ENCODE results near the gene EBI3.

The EBI3 gene

DNA sequence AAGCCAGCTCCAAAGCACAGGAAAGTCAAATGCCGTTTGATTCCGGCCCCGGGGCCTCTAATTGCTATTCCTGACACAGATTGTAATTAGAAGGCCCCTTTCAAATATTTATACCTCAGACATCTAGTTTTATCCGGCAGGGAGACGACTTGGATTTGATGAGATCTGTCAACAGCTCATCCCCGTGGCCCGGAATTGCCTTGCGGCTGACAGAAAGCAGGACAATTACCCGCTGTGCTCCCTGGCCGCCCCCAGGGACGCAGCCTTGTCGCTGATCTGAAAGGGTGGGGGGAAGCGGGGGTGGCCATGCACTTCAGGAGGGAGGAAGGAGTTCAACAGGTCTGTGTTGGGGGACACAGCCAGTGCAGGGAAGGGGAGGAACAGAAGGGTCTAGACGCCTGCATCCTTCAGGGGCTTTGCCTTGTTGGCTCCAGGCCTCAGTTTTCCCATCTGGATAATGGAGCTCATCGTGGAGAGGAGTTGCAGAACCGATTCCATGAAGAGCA lies 47.9 kb downstream of the EBI3 start:
- H3K4me1 ChIP-seq (ENCODE audit: insufficient read depth, insufficient read length) = peaks cover 9% of the 10 kb centered on the region
- DNase-seq (ENCODE audit: low read depth, low spot score) = no peak
- H3K27me3 ChIP-seq (ENCODE audit: insufficient read depth, insufficient read length) = peaks cover 38% of the 10 kb centered on the region
- no peak overlapping the region for H3K4me3 ChIP-seq (ENCODE audit: insufficient read length, low read depth)
- H3K9me3 ChIP-seq (ENCODE audit: insufficient read depth, low read length) = no peaks in the 10 kb centered on the region
- H3K9ac ChIP-seq (ENCODE audit: insufficient read length, low read depth) = peak overlapping the region; percentile 32
- H3K36me3 ChIP-seq (ENCODE audit: insufficient read depth, insufficient read length, low read length) = peaks cover 5% of the 10 kb centered on the region
- TF ChIP-seq SUZ12 (IDR thresholded peaks at IDR 0.05; ENCODE audit: extremely low read depth, insufficient read depth, insufficient read length) (no peak), ZNF274 (IDR thresholded peaks at IDR 0.05; ENCODE audit: low read depth, low read length) (no peak), YY1 (IDR thresholded peaks at IDR 0.05; ENCODE audit: insufficient read depth, insufficient read length) (no peak)

DNA sequence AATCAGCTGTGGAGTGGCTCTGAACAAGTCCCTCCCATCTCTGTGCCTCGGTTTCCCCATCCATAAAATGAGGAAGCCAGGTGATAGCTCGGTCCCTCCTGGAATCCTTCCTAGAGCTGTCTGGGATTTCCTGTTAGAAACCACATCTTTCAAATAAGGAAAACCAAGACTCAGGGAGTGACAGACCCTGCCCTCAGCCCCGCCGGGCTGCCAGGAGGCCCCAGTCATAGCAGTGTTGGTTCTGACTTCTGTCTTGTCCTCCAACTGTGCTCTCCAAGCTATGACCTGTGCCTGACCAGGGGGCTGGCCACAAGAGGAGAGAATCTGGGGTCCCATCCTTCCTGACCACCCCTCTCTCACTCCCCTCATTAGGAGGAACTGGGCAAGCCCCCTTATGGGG lies 48.7 kb downstream of the EBI3 start:
- Histone ChIP-seq H3K9ac (ENCODE audit: insufficient read length, low read depth) (peak overlapping the region; percentile 61), H3K9me3 (ENCODE audit: insufficient read depth, low read length) (no peaks in the 10 kb centered on the region), H3K4me3 (ENCODE audit: insufficient read length, low read depth) (peak overlapping the region; percentile 1), H3K4me1 (ENCODE audit: insufficient read depth, insufficient read length) (peaks cover 9% of the 10 kb centered on the region), H3K36me3 (ENCODE audit: insufficient read depth, insufficient read length, low read length) (peaks cover 5% of the 10 kb centered on the region), H3K27me3 (ENCODE audit: insufficient read depth, insufficient read length) (peaks cover 41% of the 10 kb centered on the region)
- DNase-seq (ENCODE audit: low read depth, low spot score) = no peak
- no peak for TF ChIP-seq ZNF274 (IDR thresholded peaks at IDR 0.05; ENCODE audit: low read depth, low read length)
- TF ChIP-seq YY1 (IDR thresholded peaks at IDR 0.05; ENCODE audit: insufficient read depth, insufficient read length) = no peak
- no peak for TF ChIP-seq SUZ12 (IDR thresholded peaks at IDR 0.05; ENCODE audit: extremely low read depth, insufficient read depth, insufficient read length)

DNA sequence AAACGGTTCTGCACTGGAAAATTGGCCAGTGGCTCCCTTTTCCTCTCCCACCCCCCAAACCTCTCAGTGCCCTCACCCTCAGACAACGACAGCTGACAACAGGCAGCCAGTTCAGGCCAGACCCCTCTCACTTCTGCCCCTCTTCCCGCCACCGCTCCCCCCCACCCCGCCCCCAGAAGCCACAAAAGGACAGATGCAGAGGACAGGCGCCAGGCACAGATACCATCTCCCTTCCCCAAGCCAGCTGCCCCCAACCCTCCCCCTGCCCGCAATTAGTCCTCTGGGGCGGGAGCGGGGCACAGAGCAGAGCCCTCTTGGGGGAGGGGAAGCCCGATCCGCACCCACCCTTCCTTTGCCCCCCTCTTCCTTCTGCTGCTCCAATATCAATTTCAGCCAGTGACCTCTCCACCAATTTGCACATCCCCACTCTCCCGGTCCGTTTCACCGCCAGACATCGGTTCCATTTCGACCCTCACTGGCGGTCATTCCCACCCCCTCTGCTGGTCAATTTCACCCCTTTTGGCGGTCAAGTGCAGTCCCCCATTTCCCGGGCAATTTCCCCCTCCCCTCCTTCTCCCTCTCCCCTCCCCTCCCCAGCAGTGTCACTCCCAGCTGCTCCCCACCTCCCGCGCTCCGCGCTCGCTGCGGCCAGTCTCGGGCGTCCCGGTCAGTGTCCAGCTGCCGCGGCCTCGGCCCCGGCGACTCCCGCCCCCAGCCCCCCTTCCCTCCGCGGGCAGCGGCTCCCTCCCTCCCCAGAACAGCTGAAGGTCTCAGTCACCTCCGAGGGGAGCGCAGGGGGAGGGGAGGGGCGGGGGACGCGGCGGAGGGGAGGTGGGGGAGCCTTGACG lies 49.3 kb downstream of the EBI3 start, which contains the start of gene SHD:
Gene SHD (plus strand): TSS at position 848 of the 848 bp plus-strand sequence. CDS start 798 bp downstream, outside the sequence.
- no peaks in the 10 kb centered on the region for H3K9me3 ChIP-seq (ENCODE audit: insufficient read depth, low read length)
- H3K4me1 ChIP-seq (ENCODE audit: insufficient read depth, insufficient read length) = peaks cover 9% of the 10 kb centered on the region
- peak within 1 kb of the TSS; percentile 56 for H3K4me3 ChIP-seq (ENCODE audit: insufficient read length, low read depth)
- DNase-seq (ENCODE audit: low read depth, low spot score) = no peak
- H3K27me3 ChIP-seq (ENCODE audit: insufficient read depth, insufficient read length) = peaks cover 42% of the 10 kb centered on the region
- peak within 1 kb of the TSS; percentile 67 for H3K9ac ChIP-seq (ENCODE audit: insufficient read length, low read depth)
- TF ChIP-seq YY1 (IDR thresholded peaks at IDR 0.05; ENCODE audit: insufficient read depth, insufficient read length) (no peak), SUZ12 (IDR thresholded peaks at IDR 0.05; ENCODE audit: extremely low read depth, insufficient read depth, insufficient read length) (no peak), ZNF274 (IDR thresholded peaks at IDR 0.05; ENCODE audit: low read depth, low read length) (no peak)
- peaks cover 2% of the 10 kb centered on the region for H3K36me3 ChIP-seq (ENCODE audit: insufficient read depth, insufficient read length, low read length)

DNA sequence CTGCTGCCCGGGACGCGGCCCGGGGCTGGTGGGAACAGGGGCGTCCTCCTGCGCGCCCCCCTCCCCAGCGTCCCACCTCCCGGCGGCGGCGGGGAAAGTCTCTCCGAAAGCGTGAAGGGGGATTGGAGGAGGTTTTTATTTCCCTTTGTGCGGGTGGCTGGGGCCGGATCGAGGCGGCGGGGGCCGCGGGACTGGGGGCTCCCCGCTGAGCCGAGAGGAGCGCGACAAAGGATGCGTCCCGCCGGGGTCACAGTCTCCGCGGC lies 49.9 kb downstream of the EBI3 start:
- DNase-seq (ENCODE audit: low read depth, low spot score) = no peak
- H3K27me3 ChIP-seq (ENCODE audit: insufficient read depth, insufficient read length) = peaks cover 42% of the 10 kb centered on the region
- H3K9ac ChIP-seq (ENCODE audit: insufficient read length, low read depth) = peak overlapping the region; percentile 32
- H3K9me3 ChIP-seq (ENCODE audit: insufficient read depth, low read length) = no peaks in the 10 kb centered on the region
- H3K4me1 ChIP-seq (ENCODE audit: insufficient read depth, insufficient read length) = peaks cover 9% of the 10 kb centered on the region
- TF ChIP-seq ZNF274 (IDR thresholded peaks at IDR 0.05; ENCODE audit: low read depth, low read length) = no peak
- TF ChIP-seq YY1 (IDR thresholded peaks at IDR 0.05; ENCODE audit: insufficient read depth, insufficient read length) = no peak
- no peak for TF ChIP-seq SUZ12 (IDR thresholded peaks at IDR 0.05; ENCODE audit: extremely low read depth, insufficient read depth, insufficient read length)
- H3K4me3 ChIP-seq (ENCODE audit: insufficient read length, low read depth) = peak overlapping the region; percentile 56
- no peaks in the 10 kb centered on the region for H3K36me3 ChIP-seq (ENCODE audit: insufficient read depth, insufficient read length, low read length)

DNA sequence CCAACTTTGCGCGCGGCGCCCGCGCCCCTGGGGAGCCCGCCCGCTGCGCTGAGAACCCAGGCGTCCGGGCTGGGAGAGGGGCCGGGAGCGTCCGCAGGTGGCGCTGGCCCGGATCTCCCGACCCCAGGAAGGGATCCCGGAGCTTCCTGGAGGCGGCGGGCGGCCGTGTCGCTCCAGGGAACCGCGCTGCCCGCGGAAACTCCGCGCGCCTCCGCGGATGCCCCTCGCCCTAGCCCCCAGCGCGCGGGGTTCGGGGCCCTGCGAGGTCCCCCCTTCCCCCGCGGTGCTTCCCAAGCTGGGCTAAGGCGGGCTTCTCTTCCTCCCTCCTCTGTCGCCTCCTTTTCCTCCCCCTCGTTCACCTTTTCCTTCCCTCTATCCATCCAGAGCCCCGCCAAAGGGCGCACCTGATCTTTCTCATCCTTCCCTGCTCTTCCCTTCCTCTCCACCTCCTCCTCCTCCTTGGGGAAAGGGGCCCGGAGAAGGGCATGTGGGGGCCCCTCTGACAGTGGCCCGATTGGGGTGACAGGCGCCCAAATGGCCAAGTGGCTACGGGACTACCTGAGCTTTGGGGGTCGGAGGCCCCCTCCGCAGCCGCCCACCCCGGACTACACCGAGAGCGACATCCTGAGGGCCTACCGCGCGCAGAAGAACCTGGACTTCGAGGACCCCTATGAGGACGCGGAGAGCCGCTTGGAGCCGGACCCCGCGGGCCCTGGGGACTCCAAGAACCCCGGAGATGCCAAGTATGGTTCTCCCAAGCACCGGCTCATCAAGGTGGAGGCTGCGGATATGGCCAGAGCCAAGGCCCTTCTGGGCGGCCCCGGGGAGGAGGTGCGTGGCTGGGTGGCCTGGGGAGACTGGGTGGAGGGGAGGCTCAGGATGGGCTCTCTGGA lies 50.5 kb downstream of the EBI3 start:
- TF ChIP-seq YY1 (IDR thresholded peaks at IDR 0.05; ENCODE audit: insufficient read depth, insufficient read length) (no peak), SUZ12 (IDR thresholded peaks at IDR 0.05; ENCODE audit: extremely low read depth, insufficient read depth, insufficient read length) (peak; percentile 59), ZNF274 (IDR thresholded peaks at IDR 0.05; ENCODE audit: low read depth, low read length) (no peak)
- Histone ChIP-seq H3K4me1 (ENCODE audit: insufficient read depth, insufficient read length) (peaks cover 9% of the 10 kb centered on the region), H3K4me3 (ENCODE audit: insufficient read length, low read depth) (peak overlapping the region; percentile 56), H3K9ac (ENCODE audit: insufficient read length, low read depth) (peak overlapping the region; percentile 67), H3K36me3 (ENCODE audit: insufficient read depth, insufficient read length, low read length) (no peaks in the 10 kb centered on the region), H3K9me3 (ENCODE audit: insufficient read depth, low read length) (no peaks in the 10 kb centered on the region), H3K27me3 (ENCODE audit: insufficient read depth, insufficient read length) (peaks cover 42% of the 10 kb centered on the region)
- DNase-seq (ENCODE audit: low read depth, low spot score) = no peak

DNA sequence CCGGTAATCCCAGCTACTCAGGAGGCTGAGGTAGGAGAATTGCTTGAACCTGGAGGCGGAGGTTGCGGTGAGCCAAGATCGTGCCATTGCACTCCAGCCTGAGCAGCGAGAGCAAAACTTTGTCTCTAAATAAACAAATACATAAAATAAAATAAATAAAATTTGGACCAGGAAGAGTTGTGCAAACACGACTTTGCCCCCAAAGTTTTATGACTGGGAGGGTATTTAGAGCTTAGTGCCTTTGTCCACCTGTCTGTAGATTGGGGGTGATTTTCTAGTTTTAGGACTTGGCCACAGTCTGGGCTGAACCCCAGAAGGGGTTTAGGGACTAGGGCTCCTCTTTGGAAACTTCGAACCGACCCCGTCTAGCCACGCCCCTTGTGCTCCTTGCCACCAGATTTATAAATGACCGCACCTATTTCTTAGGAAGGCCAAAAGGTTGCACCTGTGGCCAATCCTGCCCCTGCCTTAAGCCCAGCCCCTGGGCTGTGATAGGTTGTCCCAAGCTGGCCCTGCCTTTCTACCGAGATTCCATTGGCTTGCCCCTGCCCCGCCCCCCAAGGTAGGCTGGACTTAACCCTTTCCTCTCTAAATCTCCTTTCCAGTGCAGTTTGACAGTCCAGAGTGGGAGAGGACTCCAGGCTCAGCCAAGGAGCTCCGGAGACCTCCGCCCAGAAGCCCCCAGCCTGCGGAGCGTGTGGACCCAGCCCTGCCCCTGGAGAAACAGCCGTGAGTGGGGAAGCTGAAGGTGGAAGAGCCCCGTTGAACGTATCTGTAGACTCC lies 55.0 kb downstream of the EBI3 start:
- no peak for TF ChIP-seq YY1 (IDR thresholded peaks at IDR 0.05; ENCODE audit: insufficient read depth, insufficient read length)
- TF ChIP-seq SUZ12 (IDR thresholded peaks at IDR 0.05; ENCODE audit: extremely low read depth, insufficient read depth, insufficient read length) = no peak
- no peak for TF ChIP-seq ZNF274 (IDR thresholded peaks at IDR 0.05; ENCODE audit: low read depth, low read length)
- H3K36me3 ChIP-seq (ENCODE audit: insufficient read depth, insufficient read length, low read length) = no peaks in the 10 kb centered on the region
- no peaks in the 10 kb centered on the region for H3K4me1 ChIP-seq (ENCODE audit: insufficient read depth, insufficient read length)
- no peak for DNase-seq (ENCODE audit: low read depth, low spot score)
- H3K27me3 ChIP-seq (ENCODE audit: insufficient read depth, insufficient read length) = peaks cover 30% of the 10 kb centered on the region
- no peak overlapping the region for H3K9ac ChIP-seq (ENCODE audit: insufficient read length, low read depth)
- H3K9me3 ChIP-seq (ENCODE audit: insufficient read depth, low read length) = no peaks in the 10 kb centered on the region
- H3K4me3 ChIP-seq (ENCODE audit: insufficient read length, low read depth) = no peak overlapping the region
